ENCODE results near the gene ZNF341. TPM values are rescaled to one million over a fixed set of nuclear protein-coding genes. Genes with fewer than 3 reads are reported as not detected.

The ZNF341 gene
- total and polyA plus RNA-seq, 2 experiments from 2014 or later: 4.3 to 6.1 TPM

GRCh38 chr20:33822991-33823390, 91.2 kb downstream of the ZNF341 start (continued):
- TF ChIP-seq REST (IDR thresholded peaks at IDR 0.05; ENCODE audit: unreplicated experiment): no peak

- Histone ChIP-seq H3K4me1 (ENCODE audit: insufficient read depth) (peaks cover 22% of the 10 kb centered on the region), H3K36me3 (ENCODE audit: insufficient read depth) (no peaks in the 10 kb centered on the region), H2AFZ (no peak overlapping the region), H4K20me1 (replicated peaks; ENCODE audit: insufficient read depth) (peaks cover 49% of the 10 kb centered on the region), H3K9me2 (ENCODE audit: insufficient read depth) (0 out of 2 replicates have a peak, but pooled peaks cover 2% of the 10 kb centered on the region), H3F3A (replicated peaks; ENCODE audit: low read depth) (0 out of 2 replicates have a peak, but pooled peaks cover 2% of the 10 kb centered on the region), H3K27me3 (ENCODE audit: insufficient read depth) (no peaks in the 10 kb centered on the region), H3K27ac (ENCODE audit: low read depth) (no peak overlapping the region), H3K79me2 (replicated peaks; ENCODE audit: insufficient read depth) (peaks cover 96% of the 10 kb centered on the region), H3K4me2 (no peak overlapping the region), H3K4me3 (no peak overlapping the region)
- peaks cover 39% of the 10 kb centered on the region for H3K4me1 Mint-ChIP-seq
- ATAC-seq (no peak), DNase-seq (ENCODE audit: low spot score) (no peak)
- no peak overlapping the region for H3K4me3 Mint-ChIP-seq
- no peaks in the 10 kb centered on the region for H3K9me3 Mint-ChIP-seq
- peaks cover 5% of the 10 kb centered on the region for H3K27me3 Mint-ChIP-seq (ENCODE audit: insufficient read depth, low read depth, poor library complexity)
- H3K27ac Mint-ChIP-seq: no peak overlapping the region
- no peaks in the 10 kb centered on the region for H3K36me3 Mint-ChIP-seq (ENCODE audit: low read depth)
- TF ChIP-seq STAT1 (IDR thresholded peaks at IDR 0.05; ENCODE audit: unreplicated experiment): no peak
- TF ChIP-seq JUNB (IDR thresholded peaks at IDR 0.05; ENCODE audit: unreplicated experiment): no peak
- no peak for TF ChIP-seq REST (IDR thresholded peaks at IDR 0.05; ENCODE audit: unreplicated experiment)
- no peak for TF ChIP-seq ZNF462 (CRISPR knock-in tag; IDR thresholded peaks at IDR 0.05)
- TF ChIP-seq EZH2phosphoT487 (IDR thresholded peaks at IDR 0.05; ENCODE audit: unreplicated experiment): no peak
- no peak for TF ChIP-seq ZNF114 (CRISPR knock-in tag; IDR thresholded peaks at IDR 0.05)
- no peak for TF ChIP-seq ETS1 (IDR thresholded peaks at IDR 0.05)
- TF ChIP-seq CTCF (conservative IDR thresholded peaks at IDR 0.05; ENCODE audit: low read depth in 2 of 2): no peak
Observed at GRCh38 chr20:33824852-33825251, 93.1 kb downstream of the ZNF341 start.

Data from GM23338 (cell line).